ENCODE data around the gene EVI5. TPM values are rescaled to one million over a fixed set of nuclear protein-coding genes. Genes with fewer than 3 reads are reported as not detected.
A peak's percentile ranks its signal among the peaks of the same experiment; 100 is the strongest.
"Not testable (repeated sequence)": the region's sequence is repeated elsewhere in the genome, so short reads cannot be mapped to it uniquely, and the experiment has no call there.

The EVI5 gene
- total and polyA plus RNA-seq, 12 donors = 4.6 to 46.2 (median 24.6) TPM

DNA sequence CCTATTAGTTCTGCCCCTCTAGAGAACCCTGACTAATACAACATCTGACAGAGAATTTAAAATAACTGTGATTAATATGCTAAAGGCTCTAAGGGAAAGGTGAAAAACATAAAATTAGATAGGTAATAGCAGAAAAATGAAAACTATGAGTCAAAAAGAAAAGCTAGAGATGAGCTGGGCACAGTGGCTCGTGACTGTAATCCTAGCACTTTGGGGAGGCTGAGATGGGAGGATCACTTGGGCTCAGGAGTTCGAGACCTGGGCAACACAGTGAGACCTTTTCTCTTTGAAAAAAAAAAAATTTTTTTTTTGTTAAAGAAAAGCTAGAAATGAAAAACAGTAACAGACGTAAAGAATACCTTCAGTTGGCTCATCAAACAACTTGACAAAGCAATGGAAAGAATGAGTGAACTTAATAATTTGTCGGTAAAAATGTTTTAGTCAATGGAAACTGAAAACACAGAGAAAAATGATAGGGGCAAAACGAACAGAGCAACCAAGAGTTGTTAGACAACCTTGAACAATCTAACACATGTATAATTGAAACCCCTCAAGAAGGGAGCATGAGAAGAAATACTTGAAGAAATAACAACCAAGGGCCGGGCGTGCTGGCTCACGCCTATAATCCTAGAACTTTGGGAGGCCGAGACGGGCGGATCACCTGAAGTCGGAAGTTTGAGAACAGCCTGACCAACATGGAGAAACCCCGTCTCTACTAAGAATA, 165.3 kb downstream of the EVI5 start:
- Histone ChIP-seq H3K4me1 (no peaks in the 10 kb centered on the region), H3K36me3 (peaks cover 0 to 66% (median 14%) of the 10 kb centered on the region in 9 donors), H3K9me3 (no peaks in the 10 kb centered on the region), H3K27ac (no peak overlapping the region), H3K27me3 (no peaks in the 10 kb centered on the region), H3K4me3 (no peak overlapping the region)
- 90% methylated on average over 13 of the region's 13 CpGs for WGBS, 2 donors
- intact Hi-C loops (cut with DNase I) = loop anchor here in 3 of 10 donors (5.0 to 10.0 kb wide), 2 partner anchors 305 to 307 kb away; no protein-coding TSS in a partner anchor
- ATAC-seq (no peak), DNase-seq (no peak)
- TF ChIP-seq, protein P1, sequence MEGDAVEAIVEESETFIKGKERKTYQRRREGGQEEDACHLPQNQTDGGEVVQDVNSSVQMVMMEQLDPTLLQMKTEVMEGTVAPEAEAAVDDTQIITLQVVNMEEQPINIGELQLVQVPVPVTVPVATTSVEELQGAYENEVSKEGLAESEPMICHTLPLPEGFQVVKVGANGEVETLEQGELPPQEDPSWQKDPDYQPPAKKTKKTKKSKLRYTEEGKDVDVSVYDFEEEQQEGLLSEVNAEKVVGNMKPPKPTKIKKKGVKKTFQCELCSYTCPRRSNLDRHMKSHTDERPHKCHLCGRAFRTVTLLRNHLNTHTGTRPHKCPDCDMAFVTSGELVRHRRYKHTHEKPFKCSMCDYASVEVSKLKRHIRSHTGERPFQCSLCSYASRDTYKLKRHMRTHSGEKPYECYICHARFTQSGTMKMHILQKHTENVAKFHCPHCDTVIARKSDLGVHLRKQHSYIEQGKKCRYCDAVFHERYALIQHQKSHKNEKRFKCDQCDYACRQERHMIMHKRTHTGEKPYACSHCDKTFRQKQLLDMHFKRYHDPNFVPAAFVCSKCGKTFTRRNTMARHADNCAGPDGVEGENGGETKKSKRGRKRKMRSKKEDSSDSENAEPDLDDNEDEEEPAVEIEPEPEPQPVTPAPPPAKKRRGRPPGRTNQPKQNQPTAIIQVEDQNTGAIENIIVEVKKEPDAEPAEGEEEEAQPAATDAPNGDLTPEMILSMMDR (IDR thresholded peaks at IDR 0.05) = no peak

DNA sequence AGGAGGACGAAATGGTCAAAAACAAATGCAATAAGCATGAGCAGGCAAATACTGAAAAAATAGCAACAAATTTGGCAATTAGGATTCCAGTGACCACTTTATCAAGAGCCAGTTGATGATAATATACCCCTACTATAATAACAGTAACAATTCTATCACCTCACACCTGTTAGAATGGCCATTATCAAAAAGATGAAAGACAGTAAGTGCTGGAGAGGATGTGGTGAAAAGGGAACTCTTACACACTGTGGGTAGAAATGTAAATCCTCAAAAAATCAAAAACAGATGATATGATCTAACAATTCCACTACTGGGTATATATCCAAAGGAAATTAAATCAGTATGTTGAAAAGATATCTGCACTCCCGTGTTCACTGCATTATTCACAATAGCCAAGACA, 183.9 kb downstream of the EVI5 start:
- H3K4me3 ChIP-seq = no peak overlapping the region
- ATAC-seq (no peak), DNase-seq (no peak)
- H3K36me3 ChIP-seq = peaks cover 0 to 44% (median 3%) of the 10 kb centered on the region in 9 donors
- H3K4me1 ChIP-seq = no peaks in the 10 kb centered on the region
- TF ChIP-seq, protein P1 (IDR thresholded peaks at IDR 0.05) = no peak
- intact Hi-C loops (cut with DNase I) = loop anchor here in 1 of 10 donors (10.0 kb wide), 1 partner anchor 286 kb away; no protein-coding TSS in a partner anchor
- 91 to 95% methylated on average over 2 of the region's 2 CpGs for WGBS, 2 donors
- no peak overlapping the region for H3K27ac ChIP-seq
- H3K9me3 ChIP-seq = no peaks in the 10 kb centered on the region
- H3K27me3 ChIP-seq = no peaks in the 10 kb centered on the region

DNA sequence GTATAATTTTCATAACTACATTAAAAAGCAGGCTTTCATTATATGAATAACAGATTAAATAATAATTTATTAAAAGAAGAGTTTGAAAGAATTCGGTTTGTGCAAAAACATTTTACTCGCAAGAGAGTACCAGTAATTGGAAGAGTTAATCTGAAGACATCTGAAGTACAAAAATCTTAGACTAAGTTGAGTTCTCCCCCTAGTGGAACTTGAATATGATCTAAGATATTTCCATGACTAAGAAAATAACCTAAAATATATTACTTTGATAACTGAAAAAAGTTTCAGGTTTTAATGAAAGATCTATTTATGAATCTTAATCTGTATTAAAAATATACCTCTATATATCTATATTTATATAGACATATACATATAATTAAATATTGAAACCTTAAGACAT, 185.7 kb downstream of the EVI5 start:
- TF ChIP-seq, protein P1 (IDR thresholded peaks at IDR 0.05) = peak in 6 of 9 donors; percentile 30 to 55 (median 46)
- Histone ChIP-seq H3K4me1 (no peaks in the 10 kb centered on the region), H3K36me3 (peaks cover 0 to 32% (median 3%) of the 10 kb centered on the region in 9 donors), H3K27me3 (no peaks in the 10 kb centered on the region), H3K27ac (no peak overlapping the region), H3K4me3 (no peak overlapping the region), H3K9me3 (no peaks in the 10 kb centered on the region)
- 70 to 73% methylated on average over 2 of the region's 2 CpGs for WGBS, 2 donors
- DNase-seq = no peak
- ATAC-seq = no peak
- intact Hi-C loops (cut with DNase I) = no loop called here

DNA sequence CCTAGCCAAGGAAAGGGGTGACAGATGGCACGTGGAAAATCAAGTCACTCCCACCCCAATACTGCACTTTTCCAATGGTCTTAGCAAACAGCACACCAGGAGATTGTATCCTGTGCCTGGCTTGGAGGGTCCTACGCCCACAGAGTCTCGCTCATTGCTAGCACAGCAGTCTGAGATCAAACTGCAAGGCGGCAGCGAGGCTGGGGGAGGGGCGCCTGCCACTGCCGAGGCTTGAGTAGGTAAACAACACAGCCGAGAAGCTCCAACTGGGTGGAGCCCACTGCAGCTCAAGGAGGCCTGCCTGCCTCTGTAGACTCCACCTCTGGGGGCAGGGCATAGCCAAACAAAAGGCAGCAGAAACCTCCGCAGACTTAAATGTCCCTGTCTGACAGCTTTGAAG, 195.5 kb downstream of the EVI5 start:
- DNase-seq, H3K27ac ChIP-seq, H3K27me3 ChIP-seq, H3K9me3 ChIP-seq, H3K4me3 ChIP-seq, ATAC-seq: not testable (repeated sequence)
- intact Hi-C loops (cut with DNase I) = loop anchor here in 1 of 10 donors (10.0 kb wide), 1 partner anchor 105 kb away; the partner anchor contains the start of gene GFI1
- Histone ChIP-seq H3K4me1 (peaks cover 0 to 19% (median 0%) of the 10 kb centered on the region in 9 donors), H3K36me3 (peaks cover 0 to 13% (median 0%) of the 10 kb centered on the region in 9 donors)
- WGBS, 2 donors = 87 to 92% methylated on average over 9 of the region's 9 CpGs

DNA sequence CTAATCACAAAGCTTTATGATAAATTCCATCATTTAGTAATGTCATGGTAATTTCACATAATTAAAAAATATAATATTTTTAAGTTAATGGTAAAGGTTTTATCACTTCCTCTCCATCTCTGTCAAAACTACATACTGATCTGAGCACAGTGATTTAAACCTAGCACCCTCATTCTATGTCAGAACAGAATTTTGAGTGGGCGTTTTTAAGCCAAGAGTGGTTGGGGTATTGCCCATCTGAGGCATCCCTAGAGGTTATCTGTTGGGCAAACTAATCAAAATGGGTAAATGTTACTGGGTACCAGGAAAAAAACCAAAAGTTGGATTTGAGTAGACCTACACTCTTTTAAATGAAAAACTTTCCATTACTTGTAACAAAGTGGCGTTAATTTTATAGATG, 197.5 kb downstream of the EVI5 start:
- H3K27ac ChIP-seq = no peak overlapping the region
- no peak overlapping the region for H3K4me3 ChIP-seq
- 93 to 97% methylated on average over 2 of the region's 2 CpGs for WGBS, 2 donors
- H3K4me1 ChIP-seq = peaks cover 0 to 32% (median 0%) of the 10 kb centered on the region in 9 donors
- TF ChIP-seq, protein P1 (IDR thresholded peaks at IDR 0.05) = no peak
- no peaks in the 10 kb centered on the region for H3K27me3 ChIP-seq
- peaks cover 0 to 10% (median 0%) of the 10 kb centered on the region in 11 donors for H3K9me3 ChIP-seq
- no peak for ATAC-seq
- intact Hi-C loops (cut with DNase I) = loop anchor here in 1 of 10 donors (10.0 kb wide), 1 partner anchor 103 kb away; the partner anchor contains the start of gene GFI1
- DNase-seq = no peak
- peaks cover 0 to 13% (median 0%) of the 10 kb centered on the region in 9 donors for H3K36me3 ChIP-seq
